HT1080 (cell line): ENCODE results near the gene HNF4A. TPM values are rescaled to one million over a fixed set of nuclear protein-coding genes. Genes with fewer than 3 reads are reported as not detected.

Experiments
- DNase-seq: peaks from one replicate; pipeline ENCODE4 v3.0.0-alpha.2; 2015; ENCODE audit warnings: low read depth
- total RNA-seq: library from RNA; depleted of rRNA; stranded (reverse); fragments of >200 nt; shearing (Covaris generic); gene quantifications from 2 replicates; pipeline ENCODE4 v1.2.3, GENCODE V29; 2014

Gene HNF4A
- total RNA-seq, 1 experiment from 2014 or later: 0.34 TPM

- DNase-seq: no peak
Observed at GRCh38 chr20:44405257-44405656, 49.8 kb downstream of the HNF4A start.

GRCh38 chr20:44405785-44406571 is 50.5 kb downstream of the HNF4A start:
- no peak for DNase-seq

- no peak for DNase-seq
Observed at GRCh38 chr20:44406572-44407137, 51.2 kb downstream of the HNF4A start.

GRCh38 chr20:44407402-44408184 is 52.1 kb downstream of the HNF4A start:
- DNase-seq: peak; percentile 66

GRCh38 chr20:44409132-44409600 is 53.7 kb downstream of the HNF4A start:
- DNase-seq: peak; percentile 8

GRCh38 chr20:44410583-44411019 is 55.1 kb downstream of the HNF4A start:
- DNase-seq: no peak

- DNase-seq: no peak
Observed at GRCh38 chr20:44411020-44411756, 55.7 kb downstream of the HNF4A start.

- DNase-seq: no peak
Observed at GRCh38 chr20:44411757-44412401, 56.4 kb downstream of the HNF4A start.

GRCh38 chr20:44412402-44413144 is 57.1 kb downstream of the HNF4A start:
- no peak for DNase-seq

GRCh38 chr20:44413575-44414345 is 58.3 kb downstream of the HNF4A start:
- no peak for DNase-seq

GRCh38 chr20:44414346-44414714 is 58.8 kb downstream of the HNF4A start:
- DNase-seq: no peak

GRCh38 chr20:44414808-44415207 is 59.3 kb downstream of the HNF4A start:
- DNase-seq: no peak

GRCh38 chr20:44415833-44416715 is 60.6 kb downstream of the HNF4A start:
- DNase-seq: no peak

GRCh38 chr20:44418069-44418905 is 62.8 kb downstream of the HNF4A start:
- DNase-seq: no peak

GRCh38 chr20:44419131-44419844 is 63.8 kb downstream of the HNF4A start:
- DNase-seq: no peak

- DNase-seq: no peak
Observed at GRCh38 chr20:44420497-44420896, 65.0 kb downstream of the HNF4A start.

- DNase-seq: peak; percentile 61
Observed at GRCh38 chr20:44422083-44422482, 66.6 kb downstream of the HNF4A start.
